ENCODE measurements around the gene SORL1.

GRCh38 chr11:121570453-121570852 is 118.3 kb downstream of the SORL1 start:
- TF ChIP-seq CTCF (conservative IDR thresholded peaks at IDR 0.05): no peak
- no peak for TF ChIP-seq EZH2 (IDR thresholded peaks at IDR 0.05; ENCODE audit: low read depth)
